ENCODE data around the gene MAOB.

The MAOB gene

GRCh38 chrX:43860646-43861370 is 21.4 kb downstream of the MAOB start:
- DNase-seq (ENCODE audit: low read depth), result peak; percentile 3

DNA sequence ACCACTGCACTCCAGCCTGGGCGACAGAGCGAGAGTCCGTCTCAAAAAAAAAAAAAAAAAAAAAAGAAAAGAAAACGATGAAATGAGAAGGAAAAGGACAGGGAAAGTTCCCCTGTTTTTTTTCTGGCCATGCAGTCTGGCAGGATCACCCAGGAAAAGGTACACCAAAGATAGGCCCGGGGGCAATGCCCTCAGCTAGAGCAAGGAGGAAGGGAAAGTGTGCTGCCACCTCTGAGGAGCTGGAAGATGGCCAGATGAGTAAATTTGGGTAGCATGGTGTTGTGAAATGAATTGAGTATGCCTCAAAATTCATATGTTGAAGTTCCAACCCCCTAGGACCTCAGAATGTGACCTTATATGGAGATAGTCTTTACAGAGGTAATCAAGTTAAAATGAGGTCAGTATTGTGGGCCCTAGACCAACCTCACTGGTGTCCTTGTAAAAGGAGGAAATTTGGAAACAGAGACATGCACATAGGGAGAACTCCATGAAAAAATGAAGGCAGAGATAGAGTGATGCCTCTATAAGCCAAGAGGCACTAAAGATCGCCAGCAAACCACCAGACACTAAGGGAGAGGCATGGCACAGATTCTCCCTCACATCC is 28.9 kb downstream of the MAOB start:
- DNase-seq (ENCODE audit: low read depth), result no peak

DNA sequence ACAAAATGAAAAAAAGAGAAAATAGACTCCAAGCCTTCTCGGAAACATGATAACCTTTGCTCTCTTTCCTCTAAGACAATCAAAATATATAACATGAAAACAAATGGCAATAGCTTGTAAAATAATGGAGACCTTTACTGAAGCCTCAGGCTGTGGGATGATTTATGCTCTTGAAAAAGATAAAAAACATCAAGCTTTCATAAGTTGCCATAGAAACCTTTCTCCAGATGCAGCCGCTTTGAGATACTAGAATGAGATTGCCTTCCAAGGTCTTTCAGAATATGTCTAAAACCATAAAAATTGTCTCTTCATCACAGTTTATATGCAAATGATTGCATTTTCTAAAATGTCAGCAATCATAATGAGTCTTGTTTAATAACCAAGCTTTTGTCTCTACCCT is 31.6 kb downstream of the MAOB start:
- no peak for DNase-seq (ENCODE audit: low read depth)

DNA sequence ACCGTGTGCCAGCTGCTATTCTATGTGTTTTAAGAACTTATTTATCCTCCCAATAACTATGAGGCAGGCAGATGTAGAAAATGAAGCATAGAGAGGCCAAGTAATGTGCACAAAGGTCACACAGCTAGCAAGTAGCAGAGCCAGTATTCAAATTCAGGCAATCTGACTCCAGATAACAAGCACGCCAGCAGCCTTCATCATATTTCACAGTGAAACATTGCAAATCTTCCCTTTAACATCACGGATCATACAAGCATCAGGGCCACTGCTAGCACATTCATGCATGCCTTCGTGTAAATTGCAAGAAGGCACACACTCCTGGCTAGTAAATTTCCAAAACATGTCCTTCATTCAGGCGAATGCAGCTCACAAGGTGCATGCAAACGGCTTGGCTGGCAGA is 33.1 kb downstream of the MAOB start:
- no peak for DNase-seq (ENCODE audit: low read depth)

GRCh38 chrX:43847352-43847751 is 34.9 kb downstream of the MAOB start:
- DNase-seq (ENCODE audit: low read depth), result no peak

DNA sequence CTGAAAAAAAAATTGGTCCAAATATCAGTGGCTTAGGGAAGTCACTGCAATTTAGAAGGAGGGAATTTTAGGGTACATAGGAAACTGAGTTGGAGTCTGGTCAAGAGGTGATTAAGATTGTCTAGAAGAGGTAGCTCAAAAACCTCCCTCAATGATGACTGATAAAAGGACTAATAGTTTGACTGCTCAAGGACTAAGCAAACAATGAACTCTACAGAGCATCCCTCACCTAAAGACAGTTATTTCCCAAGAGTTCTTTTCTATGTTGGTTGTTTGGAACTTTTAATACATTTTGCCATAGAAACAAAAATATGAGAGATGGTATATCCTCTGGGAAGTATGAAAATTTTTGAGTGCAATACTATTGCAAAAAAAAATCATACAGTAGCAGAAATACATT is 35.7 kb downstream of the MAOB start:
- no peak for DNase-seq (ENCODE audit: low read depth)

- DNase-seq (ENCODE audit: low read depth), result no peak
Measured at GRCh38 chrX:43845776-43846175, 36.5 kb downstream of the MAOB start.

- no peak for DNase-seq (ENCODE audit: low read depth)
Measured at GRCh38 chrX:43840265-43840664, 42.0 kb downstream of the MAOB start.

- DNase-seq (ENCODE audit: low read depth), result peak; percentile 9
Measured at GRCh38 chrX:43836435-43837184, 45.6 kb downstream of the MAOB start.

DNA sequence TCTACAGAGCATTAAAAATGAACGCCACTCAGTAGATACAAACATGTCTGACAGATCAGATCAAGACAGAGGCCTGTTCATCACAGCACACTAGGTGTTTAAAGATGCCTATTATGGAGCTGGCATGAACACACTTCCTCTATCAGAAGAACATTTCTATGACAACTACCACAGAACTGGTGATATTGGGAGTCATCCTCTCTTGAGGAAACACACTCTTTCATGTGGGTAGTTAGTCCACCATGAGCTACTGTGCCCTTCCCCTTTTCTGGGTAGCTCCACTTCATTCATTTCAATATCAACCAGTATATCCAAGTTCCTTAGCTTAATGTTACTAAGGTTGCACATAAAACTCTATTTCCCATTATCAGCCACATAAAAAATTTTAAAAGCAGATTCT is 46.7 kb downstream of the MAOB start:
- no peak for DNase-seq (ENCODE audit: low read depth)

DNA sequence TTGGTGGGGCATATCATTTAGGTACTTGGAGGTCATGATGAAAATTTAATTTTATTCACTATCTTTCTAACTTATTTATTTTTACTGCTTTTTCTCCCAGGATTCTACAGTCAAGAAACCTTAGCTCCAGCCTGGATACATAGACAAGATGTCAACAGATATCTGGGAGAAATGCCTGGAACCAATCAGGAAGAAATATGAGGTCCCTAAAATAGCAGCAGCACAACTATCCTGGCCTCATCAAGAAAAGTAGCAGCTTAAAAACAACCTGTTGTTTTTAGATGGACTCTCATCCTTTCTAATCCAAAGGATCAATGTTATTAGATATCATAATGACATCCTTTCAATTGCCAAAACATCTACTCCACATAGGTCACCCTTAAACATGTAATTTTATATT is 54.5 kb downstream of the MAOB start:
- no peak for DNase-seq (ENCODE audit: low read depth)

DNA sequence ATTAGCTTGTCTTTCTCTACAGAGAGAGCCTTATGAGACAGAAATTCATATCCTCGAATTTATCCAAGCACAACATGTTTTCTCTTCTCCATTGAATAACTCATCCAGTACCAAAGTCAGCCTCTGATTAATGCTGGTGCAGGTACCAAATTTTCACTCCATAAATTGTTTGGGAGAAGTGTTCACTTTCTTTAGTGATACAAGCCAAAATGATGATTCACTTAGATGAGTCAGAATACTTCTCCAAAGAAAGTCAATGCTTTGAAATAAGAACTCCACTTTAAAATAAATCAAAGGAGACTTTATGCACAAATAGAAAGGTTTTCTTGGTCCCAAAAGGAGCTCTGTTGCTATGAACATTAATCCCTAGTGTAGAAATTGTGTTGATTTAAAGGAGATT is 60.2 kb downstream of the MAOB start:
- no peak for DNase-seq (ENCODE audit: low read depth)

- DNase-seq (ENCODE audit: low read depth), result no peak
Measured at GRCh38 chrX:43817444-43817843, 64.8 kb downstream of the MAOB start.

DNA sequence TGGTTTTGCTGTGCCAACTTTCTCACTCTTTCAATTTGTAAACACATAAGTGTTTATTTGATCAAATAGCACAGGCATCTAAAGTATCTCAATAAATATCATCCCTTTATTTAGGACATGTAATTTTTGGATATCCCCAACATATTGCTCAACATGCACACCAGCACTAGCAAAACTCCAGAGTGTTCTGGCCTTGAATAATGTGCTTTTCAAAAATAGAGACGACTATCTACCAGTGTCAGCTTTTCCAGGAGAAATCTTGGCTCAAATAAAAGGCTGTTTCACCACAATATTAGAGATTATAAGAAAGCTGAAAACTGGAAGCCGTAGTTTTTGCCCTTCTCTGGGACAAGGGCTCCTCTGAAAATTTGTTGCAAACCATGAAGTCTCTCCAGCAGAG is 67.0 kb downstream of the MAOB start:
- no peak for DNase-seq (ENCODE audit: low read depth)

- DNase-seq (ENCODE audit: low read depth), result no peak
Measured at GRCh38 chrX:43813898-43814297, 68.4 kb downstream of the MAOB start.

DNA sequence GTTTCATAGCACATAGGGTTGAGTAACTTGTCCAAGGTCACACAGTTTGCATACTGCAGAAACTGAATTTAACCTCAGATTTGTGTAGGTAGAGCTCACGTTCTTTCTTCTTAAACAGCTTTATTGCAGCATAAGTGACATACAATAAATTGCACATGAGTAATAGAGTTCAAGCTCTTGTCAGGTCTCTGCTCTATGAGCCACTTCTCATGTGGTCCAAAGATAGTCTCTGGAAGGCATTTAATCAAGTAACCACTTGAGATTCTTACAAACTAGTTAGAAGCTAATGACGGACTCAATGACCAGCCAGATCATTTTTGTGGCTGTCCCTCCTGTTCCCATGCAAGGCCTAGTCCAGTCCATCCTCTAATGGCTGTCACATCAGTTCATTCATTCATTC is 68.9 kb downstream of the MAOB start:
- DNase-seq (ENCODE audit: low read depth), result no peak

DNA sequence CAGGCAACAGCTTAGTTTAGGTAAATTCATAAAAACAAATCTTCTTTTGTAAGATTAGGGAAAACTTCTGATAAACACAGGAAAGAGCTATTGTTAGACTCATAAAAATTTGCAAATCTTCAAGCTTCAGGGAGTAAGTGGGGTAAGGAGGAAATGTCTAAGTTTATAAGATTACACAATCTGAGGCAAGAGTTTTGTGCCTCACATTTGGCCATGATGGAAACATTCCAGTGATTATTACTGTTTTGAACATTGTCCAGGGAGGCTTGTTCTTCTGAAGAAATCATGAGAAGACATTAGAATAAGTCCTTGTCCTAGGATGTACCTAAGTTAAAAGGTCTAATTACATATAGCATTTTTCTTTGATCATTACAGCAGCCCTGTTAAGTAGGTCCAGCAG is 72.8 kb downstream of the MAOB start:
- no peak for DNase-seq (ENCODE audit: low read depth)

DNA sequence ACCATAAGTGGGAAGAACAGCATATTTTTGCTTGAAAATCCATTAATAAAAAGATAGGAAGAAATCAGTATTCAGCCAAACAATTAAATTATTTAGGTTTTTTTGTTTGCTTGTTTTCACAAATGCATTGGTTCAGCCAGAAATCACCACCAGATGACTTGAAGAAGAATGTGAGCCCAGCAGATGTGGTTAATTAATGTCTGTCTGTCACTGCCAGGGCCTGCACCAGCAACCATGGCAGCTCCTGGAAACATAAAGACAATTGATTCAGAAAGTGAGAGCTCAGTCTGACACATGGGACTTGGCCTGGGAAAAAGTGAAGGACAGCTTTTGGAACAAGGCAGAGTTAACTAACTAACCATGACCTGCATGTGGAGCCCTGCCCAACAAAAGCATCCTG is 74.0 kb downstream of the MAOB start:
- DNase-seq (ENCODE audit: low read depth), result no peak

DNA sequence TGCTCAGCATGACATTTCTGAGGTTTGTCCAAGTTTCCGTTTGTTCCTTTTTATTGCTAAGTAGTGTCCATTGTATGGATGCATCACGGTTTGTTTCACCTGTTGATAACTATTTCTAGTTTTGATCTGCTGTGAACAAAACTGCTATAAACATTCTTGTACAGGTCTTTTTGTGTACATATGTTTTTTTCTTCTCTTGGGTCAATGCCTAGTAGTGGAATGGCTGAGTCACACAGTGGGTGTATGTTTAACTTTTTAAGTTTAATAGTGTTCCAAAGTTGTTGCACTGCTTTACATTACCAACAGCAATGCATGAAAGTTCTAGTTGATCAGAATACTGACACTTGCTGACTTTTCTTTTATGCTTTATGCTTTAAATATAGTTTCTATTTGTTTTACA is 76.7 kb downstream of the MAOB start:
- no peak for DNase-seq (ENCODE audit: low read depth)

DNA sequence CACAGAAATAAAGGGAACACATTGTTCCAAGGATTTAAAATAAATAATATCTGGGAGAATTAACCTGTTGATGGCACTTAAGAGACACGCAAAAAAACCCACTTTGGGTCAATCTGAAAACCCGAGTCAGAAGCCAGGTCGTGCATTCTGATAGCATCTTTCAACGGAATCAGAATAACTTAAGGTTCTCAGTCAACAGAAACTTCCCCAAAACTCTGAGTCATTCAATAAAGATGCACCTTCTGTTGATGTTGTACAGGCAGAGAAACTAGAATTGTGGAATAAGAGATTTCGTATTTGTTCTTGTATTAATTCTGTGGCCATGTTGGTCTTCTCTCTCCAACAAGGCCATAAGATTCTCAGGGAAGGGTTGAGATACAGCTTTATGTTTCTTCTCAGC is 78.2 kb downstream of the MAOB start:
- no peak for DNase-seq (ENCODE audit: low read depth)

GRCh38 chrX:43785930-43786591 is 96.2 kb downstream of the MAOB start:
- no peak for DNase-seq (ENCODE audit: low read depth)

DNA sequence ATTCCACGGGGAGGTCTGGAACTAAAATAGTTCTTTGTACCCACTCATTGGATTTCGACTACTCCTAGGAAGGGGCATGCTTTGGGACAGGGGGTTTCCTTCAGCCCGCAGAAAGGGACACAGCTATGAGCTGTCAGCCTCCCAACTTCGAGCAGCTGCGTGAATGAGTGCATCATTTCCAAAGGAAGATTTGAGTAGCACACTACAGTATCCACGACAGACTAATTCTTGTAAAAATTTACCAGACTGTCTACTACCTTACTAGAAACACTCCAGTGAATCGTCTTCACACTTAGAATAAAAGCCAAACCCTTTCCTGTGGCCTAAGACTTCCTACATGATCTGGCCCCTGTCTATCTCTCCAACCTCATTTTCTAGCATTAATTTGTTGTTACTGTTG is 124.2 kb downstream of the MAOB start:
- no peak for DNase-seq (ENCODE audit: low read depth)

DNA sequence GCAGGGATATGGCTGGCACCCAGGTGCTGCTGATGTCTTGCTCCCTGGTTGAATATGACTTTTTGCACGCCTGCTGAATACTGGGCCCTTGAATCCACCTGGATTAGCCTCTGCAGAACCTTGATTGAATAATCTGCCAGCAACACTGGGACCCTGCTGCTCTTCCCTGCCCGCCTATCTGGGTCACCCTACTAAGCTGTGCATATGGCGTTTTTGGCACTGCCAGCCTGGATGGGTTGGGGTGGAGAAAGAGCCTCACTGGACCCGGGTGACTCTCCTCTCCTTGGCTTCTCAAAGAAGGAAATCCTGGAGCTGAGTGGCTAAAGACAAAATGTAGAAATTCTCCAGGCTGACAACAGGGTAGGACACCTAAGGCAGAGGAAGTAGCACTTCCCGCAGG is 126.2 kb downstream of the MAOB start:
- no peak for DNase-seq (ENCODE audit: low read depth)
